ENCODE measurements around the gene PCBP3. TPM values are rescaled to one million over a fixed set of nuclear protein-coding genes. Genes with fewer than 3 reads are reported as not detected.

Gene PCBP3
- total RNA-seq, 1 donor from 2014 or later = 9.7 TPM

- Mint-ChIP-seq H3K4me1 (peaks cover 19% of the 10 kb centered on the region), H3K4me3 (no peak overlapping the region), H3K27me3 (no peaks in the 10 kb centered on the region), H3K9me3 (no peaks in the 10 kb centered on the region), H3K27ac (no peak overlapping the region), H3K36me3 (ENCODE audit: low read depth) (peaks cover 2% of the 10 kb centered on the region)
- no peak for DNase-seq
- intact Hi-C loops (cut with micrococcal nuclease) = no loop called here
Measured at GRCh38 chr21:45763074-45763473, 119.5 kb downstream of the PCBP3 start.

GRCh38 chr21:45763506-45763905 is 120.0 kb downstream of the PCBP3 start:
- peaks cover 2% of the 10 kb centered on the region for H3K36me3 Mint-ChIP-seq (ENCODE audit: low read depth)
- DNase-seq = peak; percentile 49
- intact Hi-C loops (cut with micrococcal nuclease) = no loop called here
- no peaks in the 10 kb centered on the region for H3K27me3 Mint-ChIP-seq
- H3K4me3 Mint-ChIP-seq = no peak overlapping the region
- no peaks in the 10 kb centered on the region for H3K9me3 Mint-ChIP-seq
- no peak overlapping the region for H3K27ac Mint-ChIP-seq
- peaks cover 24% of the 10 kb centered on the region for H3K4me1 Mint-ChIP-seq

- intact Hi-C loops (cut with micrococcal nuclease) = no loop called here
- Mint-ChIP-seq H3K27ac (peak overlapping the region; percentile 75), H3K9me3 (no peaks in the 10 kb centered on the region), H3K4me3 (no peak overlapping the region), H3K27me3 (no peaks in the 10 kb centered on the region), H3K36me3 (ENCODE audit: low read depth) (no peaks in the 10 kb centered on the region), H3K4me1 (peaks cover 37% of the 10 kb centered on the region)
- DNase-seq = peak; percentile 47
Measured at GRCh38 chr21:45764792-45765191, 121.3 kb downstream of the PCBP3 start.

- peak; percentile 50 for DNase-seq
- Mint-ChIP-seq H3K27me3 (no peaks in the 10 kb centered on the region), H3K4me3 (no peak overlapping the region), H3K9me3 (no peaks in the 10 kb centered on the region), H3K4me1 (peaks cover 41% of the 10 kb centered on the region), H3K36me3 (ENCODE audit: low read depth) (no peaks in the 10 kb centered on the region), H3K27ac (peak overlapping the region; percentile 35)
- intact Hi-C loops (cut with micrococcal nuclease) = no loop called here
Measured at GRCh38 chr21:45765375-45765774, 121.8 kb downstream of the PCBP3 start.

- DNase-seq = peak; percentile 54
- no peaks in the 10 kb centered on the region for H3K9me3 Mint-ChIP-seq
- intact Hi-C loops (cut with micrococcal nuclease) = no loop called here
- H3K36me3 Mint-ChIP-seq (ENCODE audit: low read depth) = no peaks in the 10 kb centered on the region
- H3K27ac Mint-ChIP-seq = peak overlapping the region; percentile 92
- no peak overlapping the region for H3K4me3 Mint-ChIP-seq
- no peaks in the 10 kb centered on the region for H3K27me3 Mint-ChIP-seq
- peaks cover 42% of the 10 kb centered on the region for H3K4me1 Mint-ChIP-seq
Measured at GRCh38 chr21:45766055-45766454, 122.5 kb downstream of the PCBP3 start.

GRCh38 chr21:45766501-45766900 is 123.0 kb downstream of the PCBP3 start:
- no peak overlapping the region for H3K4me3 Mint-ChIP-seq
- no peaks in the 10 kb centered on the region for H3K27me3 Mint-ChIP-seq
- peak; percentile 53 for DNase-seq
- no peaks in the 10 kb centered on the region for H3K36me3 Mint-ChIP-seq (ENCODE audit: low read depth)
- H3K9me3 Mint-ChIP-seq = no peaks in the 10 kb centered on the region
- peaks cover 43% of the 10 kb centered on the region for H3K4me1 Mint-ChIP-seq
- intact Hi-C loops (cut with micrococcal nuclease) = no loop called here
- H3K27ac Mint-ChIP-seq = peak overlapping the region; percentile 92

- Mint-ChIP-seq H3K27ac (peak overlapping the region; percentile 92), H3K9me3 (no peaks in the 10 kb centered on the region), H3K36me3 (ENCODE audit: low read depth) (peaks cover 3% of the 10 kb centered on the region), H3K27me3 (no peaks in the 10 kb centered on the region), H3K4me3 (peak overlapping the region; percentile 63), H3K4me1 (peaks cover 43% of the 10 kb centered on the region)
- peak; percentile 78 for DNase-seq
- intact Hi-C loops (cut with micrococcal nuclease) = loop anchor here (1.0 kb wide), 4 partner anchors 51 to 216 kb away; no protein-coding TSS in a partner anchor
Measured at GRCh38 chr21:45767071-45768006, 123.8 kb downstream of the PCBP3 start.

GRCh38 chr21:45768011-45768739 is 124.7 kb downstream of the PCBP3 start:
- H3K36me3 Mint-ChIP-seq (ENCODE audit: low read depth) = peaks cover 4% of the 10 kb centered on the region
- H3K4me3 Mint-ChIP-seq = peak overlapping the region; percentile 63
- peak overlapping the region; percentile 92 for H3K27ac Mint-ChIP-seq
- no peaks in the 10 kb centered on the region for H3K27me3 Mint-ChIP-seq
- no peaks in the 10 kb centered on the region for H3K9me3 Mint-ChIP-seq
- intact Hi-C loops (cut with micrococcal nuclease) = loop anchor here (1.0 kb wide), 2 partner anchors 123 to 217 kb away; no protein-coding TSS in a partner anchor
- DNase-seq = peak; percentile 73
- H3K4me1 Mint-ChIP-seq = peaks cover 43% of the 10 kb centered on the region

- peak overlapping the region; percentile 63 for H3K4me3 Mint-ChIP-seq
- DNase-seq = peak; percentile 71
- peak overlapping the region; percentile 92 for H3K27ac Mint-ChIP-seq
- H3K9me3 Mint-ChIP-seq = no peaks in the 10 kb centered on the region
- H3K36me3 Mint-ChIP-seq (ENCODE audit: low read depth) = peaks cover 4% of the 10 kb centered on the region
- H3K4me1 Mint-ChIP-seq = peaks cover 43% of the 10 kb centered on the region
- intact Hi-C loops (cut with micrococcal nuclease) = loop anchor here (1.0 kb wide), 2 partner anchors 123 to 217 kb away; no protein-coding TSS in a partner anchor
- no peaks in the 10 kb centered on the region for H3K27me3 Mint-ChIP-seq
Measured at GRCh38 chr21:45768740-45769048, 125.2 kb downstream of the PCBP3 start.

GRCh38 chr21:45769294-45769693 is 125.8 kb downstream of the PCBP3 start:
- intact Hi-C loops (cut with micrococcal nuclease) = no loop called here
- Mint-ChIP-seq H3K27ac (peak overlapping the region; percentile 92), H3K9me3 (peaks cover under 1% of the 10 kb centered on the region), H3K27me3 (no peaks in the 10 kb centered on the region), H3K36me3 (ENCODE audit: low read depth) (peaks cover 4% of the 10 kb centered on the region), H3K4me3 (peak overlapping the region; percentile 35), H3K4me1 (peaks cover 43% of the 10 kb centered on the region)
- DNase-seq = peak; percentile 75

GRCh38 chr21:45769896-45770295 is 126.4 kb downstream of the PCBP3 start:
- intact Hi-C loops (cut with micrococcal nuclease) = no loop called here
- DNase-seq = no peak
- H3K27ac Mint-ChIP-seq = peak overlapping the region; percentile 92
- H3K4me1 Mint-ChIP-seq = peaks cover 43% of the 10 kb centered on the region
- H3K27me3 Mint-ChIP-seq = peaks cover 1% of the 10 kb centered on the region
- peaks cover 6% of the 10 kb centered on the region for H3K9me3 Mint-ChIP-seq
- H3K36me3 Mint-ChIP-seq (ENCODE audit: low read depth) = peaks cover 6% of the 10 kb centered on the region
- peak overlapping the region; percentile 35 for H3K4me3 Mint-ChIP-seq

GRCh38 chr21:45772180-45772579 is 128.7 kb downstream of the PCBP3 start:
- peaks cover 32% of the 10 kb centered on the region for H3K4me1 Mint-ChIP-seq

GRCh38 chr21:45774291-45774690 is 130.8 kb downstream of the PCBP3 start:
- Mint-ChIP-seq H3K9me3 (peaks cover 27% of the 10 kb centered on the region), H3K4me1 (peaks cover 11% of the 10 kb centered on the region), H3K4me3 (no peak overlapping the region), H3K27ac (no peak overlapping the region), H3K36me3 (ENCODE audit: low read depth) (peaks cover 15% of the 10 kb centered on the region), H3K27me3 (peaks cover 1% of the 10 kb centered on the region)
- no peak for DNase-seq
- intact Hi-C loops (cut with micrococcal nuclease) = no loop called here

More at GRCh38 chr21:45772180-45772579, 128.7 kb downstream of the PCBP3 start:
- intact Hi-C loops (cut with micrococcal nuclease) = no loop called here
- no peak overlapping the region for H3K4me3 Mint-ChIP-seq
- no peak overlapping the region for H3K27ac Mint-ChIP-seq
- H3K27me3 Mint-ChIP-seq = peaks cover 1% of the 10 kb centered on the region
- peaks cover 20% of the 10 kb centered on the region for H3K9me3 Mint-ChIP-seq
- DNase-seq = no peak
- H3K36me3 Mint-ChIP-seq (ENCODE audit: low read depth) = peaks cover 10% of the 10 kb centered on the region

- Mint-ChIP-seq H3K9me3 (peaks cover 34% of the 10 kb centered on the region), H3K4me1 (no peaks in the 10 kb centered on the region), H3K4me3 (no peak overlapping the region), H3K27ac (no peak overlapping the region), H3K36me3 (ENCODE audit: low read depth) (peaks cover 16% of the 10 kb centered on the region), H3K27me3 (peaks cover 1% of the 10 kb centered on the region)
- DNase-seq = no peak
- intact Hi-C loops (cut with micrococcal nuclease) = no loop called here
Measured at GRCh38 chr21:45776971-45777370, 133.4 kb downstream of the PCBP3 start.

Data from activated CD4-positive, alpha-beta T cell treated with anti-CD3 and anti-CD28 coated beads, Interleukin-2, amount 10 ng/mL, durations not matched to agents 24 days and 14 days (primary cell).